GM23338 (cell line): ENCODE data around the gene MKNK2. TPM values are rescaled to one million over a fixed set of nuclear protein-coding genes. Genes with fewer than 3 reads are reported as not detected.

ENCODE experiments used
- CREB1 ChIP-seq: fragments of 250-450 bp; sonication (Bioruptor Pico); IDR thresholded peaks from 2 replicates; pipeline ENCODE4 v1.5.0; 2020; ENCODE audit warnings: low read depth, mild to moderate bottlenecking, moderate library complexity
- CTCF ChIP-seq, 2 experiments: fragments of 200-600 bp in 1 of 2; sonication (generic) in 1 of 2; conservative IDR thresholded peaks; 2 replicates each; pipeline versions ENCODE4 v1.5.1 to v1.6.1; 2016 to 2017; ENCODE audit warnings: antibody characterized with exemption in 2 of 2, low read depth in 2 of 2, mild to moderate bottlenecking in 2 of 2, moderate library complexity in 1 of 2
- ETS1 ChIP-seq: IDR thresholded peaks from 2 replicates; pipeline ENCODE4 v1.6.1; 2016; ENCODE audit warnings: antibody characterized with exemption
- EZH2 ChIP-seq: fragments of 200-600 bp; sonication (generic); IDR thresholded peaks from one replicate; pipeline ENCODE4 v1.8.0; 2017; ENCODE audit warnings: antibody characterized with exemption, mild to moderate bottlenecking, low read depth; ENCODE audit not compliant: unreplicated experiment
- EZH2phosphoT487 ChIP-seq: fragments of 200-600 bp; sonication (generic); IDR thresholded peaks from one replicate; pipeline ENCODE4 v1.8.1; 2018; ENCODE audit warnings: antibody characterized with exemption; ENCODE audit not compliant: unreplicated experiment
- JUNB ChIP-seq: IDR thresholded peaks from one replicate; pipeline ENCODE4 v1.6.1; 2016; ENCODE audit warnings: antibody characterized with exemption; ENCODE audit not compliant: unreplicated experiment
- POLR2AphosphoS5 ChIP-seq: IDR thresholded peaks from 2 replicates; pipeline ENCODE4 v1.6.1; 2016; ENCODE audit warnings: antibody characterized with exemption, low read depth
- STAT1 ChIP-seq: IDR thresholded peaks from one replicate; pipeline ENCODE4 v1.6.1; 2016; ENCODE audit warnings: antibody characterized with exemption; ENCODE audit not compliant: unreplicated experiment
- ZNF114 ChIP-seq: fragments of 250-450 bp; sonication (Bioruptor Pico); IDR thresholded peaks from 2 replicates; pipeline ENCODE4 v1.5.0; 2020; ENCODE audit warnings: mild to moderate bottlenecking, moderate library complexity
- ZNF331 ChIP-seq: fragments of 250-450 bp; sonication (Bioruptor Pico); IDR thresholded peaks from 2 replicates; pipeline ENCODE4 v1.5.0; 2020; ENCODE audit warnings: low read depth, mild to moderate bottlenecking, moderate library complexity
- ZNF462 ChIP-seq: fragments of 250-450 bp; sonication (Bioruptor Pico); IDR thresholded peaks from 2 replicates; pipeline ENCODE4 v1.5.0; 2020; ENCODE audit warnings: mild to moderate bottlenecking, moderate library complexity
- polyA plus RNA-seq: library from polyadenylated mRNA; unstranded; fragments of >200 nt; fragmentation: Nextera tagmentation; extraction: Ambion mirVana; gene quantifications from 2 replicates; pipeline ENCODE4 v1.2.1, GENCODE V29; 2016
- total RNA-seq: library from RNA; depleted of rRNA; stranded (reverse); fragments of >200 nt; shearing (Covaris generic); gene quantifications from 2 replicates; pipeline ENCODE4 v1.2.3, GENCODE V29; 2014

MKNK2 gene
- total and polyA plus RNA-seq, 2 experiments from 2014 or later = 71.0 to 159 TPM

GRCh38 chr19:2050349-2050990 lies 574 bp downstream of the MKNK2 start (continued):
- TF ChIP-seq ZNF462 (CRISPR knock-in tag) (no peak), EZH2 (no peak), ETS1 (no peak), JUNB (no peak), CTCF (conservative IDR thresholded peaks at IDR 0.05; ENCODE audit: low read depth in 2 of 2) (no peak), CREB1 (no peak), ZNF331 (CRISPR knock-in tag) (no peak), ZNF114 (CRISPR knock-in tag) (no peak), EZH2phosphoT487 (no peak), POLR2AphosphoS5 (no peak), STAT1 (no peak)
